NT2/D1 (cell line): ENCODE data around the gene CCDC188.

ENCODE experiments used
- DNase-seq: peaks from one replicate; pipeline ENCODE4 v3.0.0-alpha.2; 2011; ENCODE audit warnings: low read depth, low spot score
- H3K27me3 ChIP-seq: 2 replicates; pipeline ENCODE4 v1.6.0; 2011; ENCODE audit warnings: mild to moderate bottlenecking; ENCODE audit not compliant: insufficient read length, insufficient read depth
- H3K36me3 ChIP-seq: 2 replicates; pipeline ENCODE4 v1.6.1; 2011; ENCODE audit warnings: mild to moderate bottlenecking, low read length, mixed read lengths; ENCODE audit not compliant: insufficient read depth, insufficient read length
- H3K4me1 ChIP-seq: 2 replicates; pipeline ENCODE4 v1.5.1; 2011; ENCODE audit not compliant: insufficient read depth, insufficient read length
- H3K4me3 ChIP-seq: 2 replicates; pipeline ENCODE4 v1.5.1; 2011; ENCODE audit warnings: low read depth; ENCODE audit not compliant: insufficient read length
- H3K9ac ChIP-seq: 2 replicates; pipeline ENCODE4 v1.6.0; 2011; ENCODE audit warnings: low read depth; ENCODE audit not compliant: insufficient read length
- H3K9me3 ChIP-seq: 2 replicates; pipeline ENCODE4 v1.5.1; 2011; ENCODE audit warnings: mild to moderate bottlenecking, low read length; ENCODE audit not compliant: insufficient read depth
- SUZ12 ChIP-seq: IDR thresholded peaks from 2 replicates; pipeline ENCODE4 v1.6.1; 2011; ENCODE audit not compliant: insufficient read length, insufficient read depth; ENCODE audit errors: extremely low read depth
- YY1 ChIP-seq: IDR thresholded peaks from 2 replicates; pipeline ENCODE4 v1.6.1; 2011; ENCODE audit not compliant: insufficient read length, insufficient read depth
- ZNF274 ChIP-seq: IDR thresholded peaks from 2 replicates; pipeline ENCODE4 v1.6.1; 2011; ENCODE audit warnings: mild to moderate bottlenecking, low read depth, low read length

Gene CCDC188

DNA sequence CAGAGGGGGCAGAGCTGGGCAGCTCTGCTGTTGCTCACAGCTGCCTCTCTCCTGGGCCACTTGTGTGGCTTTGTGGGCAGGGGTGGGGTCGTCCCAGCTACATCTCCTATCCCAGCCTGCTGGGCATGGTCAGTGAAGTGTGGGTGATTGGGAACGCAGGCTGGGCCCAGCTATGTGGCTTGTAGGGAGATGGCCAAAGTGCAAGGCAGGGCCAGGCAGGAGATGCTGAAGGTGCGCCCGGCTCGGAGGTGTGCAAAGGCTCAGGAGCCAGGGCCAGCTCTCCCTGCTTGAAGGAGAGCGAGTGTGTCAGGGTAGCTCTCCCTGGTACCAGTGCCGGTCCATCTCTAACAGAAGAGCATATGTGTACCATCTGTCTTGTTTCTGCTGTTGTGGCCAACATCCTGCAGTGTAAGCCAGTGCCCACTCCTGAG is 43.4 kb downstream of the CCDC188 start:
- Histone ChIP-seq H3K36me3 (peaks cover 90% of the 10 kb centered on the region), H3K9me3 (no peaks in the 10 kb centered on the region), H3K4me1 (peaks cover 2% of the 10 kb centered on the region), H3K4me3 (no peak overlapping the region), H3K27me3 (no peaks in the 10 kb centered on the region), H3K9ac (no peak overlapping the region)
- no peak for TF ChIP-seq SUZ12
- no peak for DNase-seq

DNA sequence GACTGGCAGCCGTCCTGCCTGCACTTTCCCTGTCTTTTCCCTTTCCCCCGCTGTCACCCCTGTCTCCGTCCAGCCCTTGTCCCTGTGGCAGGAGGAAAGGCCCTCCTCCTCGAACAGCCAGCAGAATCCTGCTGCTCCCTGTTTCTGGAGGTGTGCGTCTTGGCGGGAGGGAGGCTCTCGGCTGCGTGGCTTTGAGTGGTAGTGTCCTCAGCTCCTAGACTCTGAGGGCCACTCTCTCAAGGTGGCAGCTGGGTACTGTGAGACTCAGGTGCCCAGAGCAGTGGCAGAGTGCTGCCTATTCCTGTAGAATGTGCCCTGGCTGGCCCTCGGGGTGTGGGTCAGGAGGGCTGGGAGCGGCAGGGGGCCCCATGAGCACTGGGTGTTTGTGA is 44.0 kb downstream of the CCDC188 start:
- TF ChIP-seq YY1: no peak
- TF ChIP-seq ZNF274: no peak
- TF ChIP-seq SUZ12: no peak
- no peak for DNase-seq
- H3K9ac ChIP-seq: no peak overlapping the region
- no peak overlapping the region for H3K4me3 ChIP-seq
- peaks cover 90% of the 10 kb centered on the region for H3K36me3 ChIP-seq
- peaks cover 2% of the 10 kb centered on the region for H3K4me1 ChIP-seq
- H3K9me3 ChIP-seq: no peaks in the 10 kb centered on the region
- H3K27me3 ChIP-seq: no peaks in the 10 kb centered on the region

GRCh38 chr22:20106205-20106848 is 44.5 kb downstream of the CCDC188 start:
- Histone ChIP-seq H3K9ac (no peak overlapping the region), H3K4me3 (no peak overlapping the region), H3K9me3 (no peaks in the 10 kb centered on the region), H3K27me3 (no peaks in the 10 kb centered on the region), H3K36me3 (peaks cover 91% of the 10 kb centered on the region), H3K4me1 (no peaks in the 10 kb centered on the region)
- TF ChIP-seq SUZ12: no peak
- no peak for TF ChIP-seq YY1
- TF ChIP-seq ZNF274: no peak
- no peak for DNase-seq

GRCh38 chr22:20105456-20106204 is 45.2 kb downstream of the CCDC188 start:
- Histone ChIP-seq H3K4me3 (no peak overlapping the region), H3K4me1 (no peaks in the 10 kb centered on the region), H3K9ac (no peak overlapping the region), H3K36me3 (peaks cover 89% of the 10 kb centered on the region), H3K9me3 (no peaks in the 10 kb centered on the region), H3K27me3 (no peaks in the 10 kb centered on the region)
- DNase-seq: no peak
- TF ChIP-seq YY1 (no peak), ZNF274 (no peak), SUZ12 (no peak)

DNA sequence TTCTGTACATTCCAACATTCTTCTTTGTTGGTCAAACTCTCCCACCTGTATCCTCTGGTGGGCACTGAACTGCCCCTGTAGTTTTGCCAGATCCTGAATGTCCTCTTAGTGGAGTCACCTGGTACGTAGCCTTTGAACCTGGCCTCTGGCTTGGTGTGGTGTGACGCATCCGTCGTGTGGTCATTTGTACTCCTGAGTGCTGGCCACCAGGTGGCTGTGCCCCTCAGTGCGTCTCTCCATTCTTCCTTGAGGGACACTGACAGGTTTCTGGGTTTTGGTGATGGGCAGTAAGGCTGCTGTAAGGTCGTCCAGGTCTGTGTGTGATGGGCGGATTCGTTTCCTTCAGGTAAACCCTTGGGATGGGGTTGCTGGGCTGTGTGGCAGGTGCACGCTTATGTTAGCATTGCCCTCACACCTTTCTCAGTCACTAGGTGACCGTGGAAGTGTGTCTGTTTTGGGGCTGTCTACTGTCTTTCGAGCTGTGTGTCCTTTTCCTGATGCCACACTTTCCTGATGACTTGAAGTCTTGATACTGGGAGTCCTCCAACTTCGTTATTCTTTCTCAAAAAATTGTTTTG is 48.6 kb downstream of the CCDC188 start:
- H3K4me3 ChIP-seq: no peak overlapping the region
- H3K9me3 ChIP-seq: no peaks in the 10 kb centered on the region
- H3K9ac ChIP-seq: no peak overlapping the region
- H3K36me3 ChIP-seq: peaks cover 82% of the 10 kb centered on the region
- peaks cover 2% of the 10 kb centered on the region for H3K4me1 ChIP-seq
- H3K27me3 ChIP-seq: no peaks in the 10 kb centered on the region
- no peak for DNase-seq
- TF ChIP-seq SUZ12: no peak
- TF ChIP-seq ZNF274: no peak
- no peak for TF ChIP-seq YY1

DNA sequence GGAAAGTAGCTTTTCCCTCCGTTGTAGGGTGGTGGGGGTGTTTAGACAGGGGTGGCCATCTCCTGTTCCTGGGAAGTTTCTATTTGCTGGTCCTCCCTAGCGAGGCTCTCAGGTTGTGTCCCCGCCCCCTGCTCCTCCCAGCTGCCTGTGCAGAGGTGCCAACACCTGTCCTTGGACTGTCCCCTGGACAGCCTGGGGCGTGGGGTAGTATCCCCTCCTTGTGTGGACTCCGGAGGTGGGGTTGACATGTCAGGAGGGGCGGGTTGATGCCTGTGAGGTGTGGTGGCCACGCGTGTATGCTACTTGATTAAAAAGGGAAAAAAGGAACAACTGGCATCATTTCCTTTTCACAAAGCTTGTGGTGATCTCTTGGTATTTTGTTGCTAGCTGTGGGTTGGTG is 49.2 kb downstream of the CCDC188 start:
- no peak for DNase-seq
- no peak for TF ChIP-seq SUZ12
- TF ChIP-seq ZNF274: no peak
- H3K4me3 ChIP-seq: no peak overlapping the region
- peaks cover 2% of the 10 kb centered on the region for H3K4me1 ChIP-seq
- peaks cover 81% of the 10 kb centered on the region for H3K36me3 ChIP-seq
- no peaks in the 10 kb centered on the region for H3K9me3 ChIP-seq
- no peak overlapping the region for H3K9ac ChIP-seq
- no peaks in the 10 kb centered on the region for H3K27me3 ChIP-seq

GRCh38 chr22:20099099-20099711 is 51.6 kb downstream of the CCDC188 start:
- H3K9me3 ChIP-seq: no peaks in the 10 kb centered on the region
- TF ChIP-seq SUZ12 (no peak), ZNF274 (no peak), YY1 (no peak)
- no peak overlapping the region for H3K9ac ChIP-seq
- DNase-seq: no peak
- no peak overlapping the region for H3K4me3 ChIP-seq
- no peaks in the 10 kb centered on the region for H3K27me3 ChIP-seq
- H3K36me3 ChIP-seq: peaks cover 81% of the 10 kb centered on the region
- H3K4me1 ChIP-seq: peaks cover 2% of the 10 kb centered on the region
